ENCODE measurements around the gene JUNB.

DNA sequence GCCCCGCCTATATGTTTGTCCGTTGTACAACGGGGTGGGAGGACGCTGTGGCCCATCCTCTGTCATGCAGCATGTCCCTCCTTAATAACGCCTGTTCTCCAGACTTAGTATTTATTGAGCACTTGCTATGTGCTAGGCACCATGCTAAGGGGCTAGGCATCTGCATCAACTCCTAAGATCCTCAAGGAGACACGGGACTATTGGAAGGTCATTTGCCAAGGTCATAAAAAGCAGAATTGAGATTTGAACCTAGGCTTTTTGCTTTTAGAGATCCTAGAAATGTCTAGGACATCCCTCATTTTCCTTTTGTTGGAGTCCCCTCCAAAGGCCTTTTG is 45.2 kb downstream of the JUNB start:
- TF ChIP-seq GABPA (IDR thresholded peaks at IDR 0.05; ENCODE audit: low read depth), result no peak
- TF ChIP-seq, protein P1, sequence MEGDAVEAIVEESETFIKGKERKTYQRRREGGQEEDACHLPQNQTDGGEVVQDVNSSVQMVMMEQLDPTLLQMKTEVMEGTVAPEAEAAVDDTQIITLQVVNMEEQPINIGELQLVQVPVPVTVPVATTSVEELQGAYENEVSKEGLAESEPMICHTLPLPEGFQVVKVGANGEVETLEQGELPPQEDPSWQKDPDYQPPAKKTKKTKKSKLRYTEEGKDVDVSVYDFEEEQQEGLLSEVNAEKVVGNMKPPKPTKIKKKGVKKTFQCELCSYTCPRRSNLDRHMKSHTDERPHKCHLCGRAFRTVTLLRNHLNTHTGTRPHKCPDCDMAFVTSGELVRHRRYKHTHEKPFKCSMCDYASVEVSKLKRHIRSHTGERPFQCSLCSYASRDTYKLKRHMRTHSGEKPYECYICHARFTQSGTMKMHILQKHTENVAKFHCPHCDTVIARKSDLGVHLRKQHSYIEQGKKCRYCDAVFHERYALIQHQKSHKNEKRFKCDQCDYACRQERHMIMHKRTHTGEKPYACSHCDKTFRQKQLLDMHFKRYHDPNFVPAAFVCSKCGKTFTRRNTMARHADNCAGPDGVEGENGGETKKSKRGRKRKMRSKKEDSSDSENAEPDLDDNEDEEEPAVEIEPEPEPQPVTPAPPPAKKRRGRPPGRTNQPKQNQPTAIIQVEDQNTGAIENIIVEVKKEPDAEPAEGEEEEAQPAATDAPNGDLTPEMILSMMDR (IDR thresholded peaks at IDR 0.05 in 2 of 3, conservative IDR thresholded peaks at IDR 0.05 in 1 of 3; ENCODE audit: control insufficient read depth in 2 of 3, extremely low read depth in 1 of 3, insufficient read depth in 1 of 3, low read depth in 3 of 3, low read length in 3 of 3), result no peak
- TF ChIP-seq, protein P2, sequence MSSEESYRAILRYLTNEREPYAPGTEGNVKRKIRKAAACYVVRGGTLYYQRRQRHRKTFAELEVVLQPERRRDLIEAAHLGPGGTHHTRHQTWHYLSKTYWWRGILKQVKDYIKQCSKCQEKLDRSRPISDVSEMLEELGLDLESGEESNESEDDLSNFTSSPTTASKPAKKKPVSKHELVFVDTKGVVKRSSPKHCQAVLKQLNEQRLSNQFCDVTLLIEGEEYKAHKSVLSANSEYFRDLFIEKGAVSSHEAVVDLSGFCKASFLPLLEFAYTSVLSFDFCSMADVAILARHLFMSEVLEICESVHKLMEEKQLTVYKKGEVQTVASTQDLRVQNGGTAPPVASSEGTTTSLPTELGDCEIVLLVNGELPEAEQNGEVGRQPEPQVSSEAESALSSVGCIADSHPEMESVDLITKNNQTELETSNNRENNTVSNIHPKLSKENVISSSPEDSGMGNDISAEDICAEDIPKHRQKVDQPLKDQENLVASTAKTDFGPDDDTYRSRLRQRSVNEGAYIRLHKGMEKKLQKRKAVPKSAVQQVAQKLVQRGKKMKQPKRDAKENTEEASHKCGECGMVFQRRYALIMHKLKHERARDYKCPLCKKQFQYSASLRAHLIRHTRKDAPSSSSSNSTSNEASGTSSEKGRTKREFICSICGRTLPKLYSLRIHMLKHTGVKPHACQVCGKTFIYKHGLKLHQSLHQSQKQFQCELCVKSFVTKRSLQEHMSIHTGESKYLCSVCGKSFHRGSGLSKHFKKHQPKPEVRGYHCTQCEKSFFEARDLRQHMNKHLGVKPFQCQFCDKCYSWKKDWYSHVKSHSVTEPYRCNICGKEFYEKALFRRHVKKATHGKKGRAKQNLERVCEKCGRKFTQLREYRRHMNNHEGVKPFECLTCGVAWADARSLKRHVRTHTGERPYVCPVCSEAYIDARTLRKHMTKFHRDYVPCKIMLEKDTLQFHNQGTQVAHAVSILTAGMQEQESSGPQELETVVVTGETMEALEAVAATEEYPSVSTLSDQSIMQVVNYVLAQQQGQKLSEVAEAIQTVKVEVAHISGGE (CRISPR knock-in tag; IDR thresholded peaks at IDR 0.05), result no peak

Measured in GM12878 (cell line).